OCI-LY7 (cell line): ENCODE data around the gene CEP83. TPM values are rescaled to one million over a fixed set of nuclear protein-coding genes. Genes with fewer than 3 reads are reported as not detected.

Source experiments
- BruUV-seq: library from RNA; stranded (reverse); fragments of 400-500 nt; replicated peaks from 2 replicates; lab custom pipeline; 2021; lab: Mats Ljungman, UMichigan
- CTCF ChIA-PET: fragments of 300-600 bp; sonication (Branson Sonifier 250); formaldehyde crosslinking; loops from one replicate; lab custom pipeline; 2022; ENCODE audit warnings: antibody characterized with exemption; ENCODE audit not compliant: unreplicated experiment; lab: Charles Lee
- POLR2A ChIA-PET: fragments of 300-600 bp; sonication (Branson Sonifier 250); formaldehyde crosslinking; loops from one replicate; lab custom pipeline; 2022; ENCODE audit warnings: antibody characterized with exemption; lab: Charles Lee
- DNase-seq: peaks from one replicate; pipeline ENCODE4 v3.0.0-alpha.2; 2015; ENCODE audit warnings: low spot score
- H2AFZ ChIP-seq: fragments of 200-600 bp; sonication (generic), shearing (Covaris generic); 2 replicates; pipeline ENCODE4 v1.6.1; 2014; ENCODE audit warnings: mild to moderate bottlenecking, antibody characterized with exemption, low read length, moderate library complexity
- H3K27ac ChIP-seq: fragments of 200-600 bp; sonication (generic); 2 replicates; pipeline ENCODE4 v1.5.1; 2014; ENCODE audit warnings: mixed run types, low read depth, mild to moderate bottlenecking, moderate library complexity, low read length, inconsistent platforms; ENCODE audit not compliant: poor library complexity, severe bottlenecking
- H3K36me3 ChIP-seq: fragments of 200-600 bp; sonication (generic); 2 replicates; pipeline ENCODE4 v1.6.1; 2014; ENCODE audit warnings: mild to moderate bottlenecking, antibody characterized with exemption, low read length, moderate library complexity, mixed read lengths; ENCODE audit not compliant: insufficient read depth
- H3K4me1 ChIP-seq: fragments of 200-600 bp; sonication (generic); 2 replicates; pipeline ENCODE4 v1.5.1; 2014; ENCODE audit warnings: mild to moderate bottlenecking, low read length; ENCODE audit not compliant: insufficient read depth, poor library complexity, severe bottlenecking
- H3K4me2 ChIP-seq: fragments of 200-600 bp; sonication (generic); 2 replicates; pipeline ENCODE4 v1.6.1; 2014; ENCODE audit warnings: mild to moderate bottlenecking, low read length
- H3K4me3 ChIP-seq: fragments of 200-600 bp; sonication (generic); 2 replicates; pipeline ENCODE4 v1.5.1; 2014; ENCODE audit warnings: mild to moderate bottlenecking, low read depth, low read length; ENCODE audit not compliant: poor library complexity, severe bottlenecking
- H3K79me2 ChIP-seq: fragments of 200-600 bp; sonication (generic); 2 replicates; pipeline ENCODE4 v1.6.1; 2016; ENCODE audit warnings: low read depth, mild to moderate bottlenecking, low read length, moderate library complexity, mixed read lengths; ENCODE audit not compliant: insufficient read depth
- H3K9me2 ChIP-seq: fragments of 200-600 bp; sonication (generic); 2 replicates; pipeline ENCODE4 v1.6.1; 2016; ENCODE audit warnings: mild to moderate bottlenecking, low read length, mixed read lengths; ENCODE audit not compliant: insufficient read depth
- H3K9me3 ChIP-seq: fragments of 200-600 bp; sonication (generic); 2 replicates; pipeline ENCODE4 v1.6.1; 2014; ENCODE audit warnings: mild to moderate bottlenecking, mixed run types, low read length, mixed read lengths
- H4K20me1 ChIP-seq: fragments of 200-600 bp; sonication (generic); 2 replicates; pipeline ENCODE4 v1.6.1; 2014; ENCODE audit warnings: mild to moderate bottlenecking, antibody characterized with exemption, low read length, moderate library complexity, mixed read lengths; ENCODE audit not compliant: insufficient read depth
- EZH2phosphoT487 ChIP-seq: fragments of 200-600 bp; sonication (generic); IDR thresholded peaks from 2 replicates; pipeline ENCODE4 v1.6.1; 2018; ENCODE audit warnings: low read depth, borderline replicate concordance, mild to moderate bottlenecking, mixed run types, antibody characterized with exemption, low read length, moderate library complexity, mixed read lengths
- intact Hi-C: fragments of 100-400 bp; cut with micrococcal nuclease; formaldehyde crosslinking; loops from one replicate; pipeline ENCODE4 v1.10.0; 2022; ENCODE audit not compliant: unreplicated experiment
- total RNA-seq, 2 experiments: library from RNA; depleted of rRNA in 1 of 2; stranded (reverse); fragments of >200 nt in 1 of 2; shearing (Covaris generic) in 1 of 2; gene quantifications; 2 replicates each; pipeline ENCODE4 v1.2.3, GENCODE V29; 2014 to 2022
- TF ChIP-seq, protein P1 (sequence below): fragments of 200-600 bp; sonication (generic); conservative IDR thresholded peaks from 2 replicates; pipeline ENCODE4 v1.5.1; 2014; ENCODE audit warnings: mild to moderate bottlenecking, antibody characterized with exemption, low read length, moderate library complexity, mixed read lengths

CEP83 gene
- total RNA-seq, 2 experiments from 2014 or later: 29.7 to 35.2 TPM

DNA sequence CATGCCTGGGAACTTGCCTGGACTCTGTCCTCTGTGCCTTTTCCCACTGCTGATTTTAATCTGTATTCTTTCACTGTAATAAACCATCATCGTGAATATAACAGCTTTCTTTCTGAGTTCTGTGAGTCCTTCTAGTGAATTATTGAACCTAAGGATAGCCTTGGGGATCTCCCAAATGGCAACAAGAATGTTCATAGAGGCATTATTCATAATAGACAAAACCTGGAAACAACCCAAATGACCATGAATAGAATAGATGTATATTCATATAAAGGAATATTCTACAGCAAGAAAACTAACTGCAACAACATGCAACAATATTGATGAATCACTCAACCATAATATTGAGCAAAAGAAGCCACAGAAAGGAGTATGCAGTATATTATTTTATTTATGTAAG is 44.7 kb upstream of the CEP83 start:
- TF ChIP-seq EZH2phosphoT487: no peak
- H3K4me2 ChIP-seq: no peak overlapping the region
- H3K36me3 ChIP-seq: no peaks in the 10 kb centered on the region
- no peaks in the 10 kb centered on the region for H3K9me3 ChIP-seq
- no peak overlapping the region for H3K4me3 ChIP-seq
- no peak overlapping the region for H3K27ac ChIP-seq
- H4K20me1 ChIP-seq: no peaks in the 10 kb centered on the region
- no peak for DNase-seq
- no peaks in the 10 kb centered on the region for H3K4me1 ChIP-seq
- H3K79me2 ChIP-seq: no peaks in the 10 kb centered on the region
- POLR2A ChIA-PET: interaction anchor here (0.5 to 0.7 kb wide), 3 partner anchors 165 to 1090 kb away, joined by 3 to 5 read pairs (median 3); no protein-coding TSS in a partner anchor
- intact Hi-C loops: no loop called here
- BruUV-seq: no TSS peak
- no peak overlapping the region for H2AFZ ChIP-seq
- H3K9me2 ChIP-seq: no peaks in the 10 kb centered on the region
- CTCF ChIA-PET: no interaction called here

DNA sequence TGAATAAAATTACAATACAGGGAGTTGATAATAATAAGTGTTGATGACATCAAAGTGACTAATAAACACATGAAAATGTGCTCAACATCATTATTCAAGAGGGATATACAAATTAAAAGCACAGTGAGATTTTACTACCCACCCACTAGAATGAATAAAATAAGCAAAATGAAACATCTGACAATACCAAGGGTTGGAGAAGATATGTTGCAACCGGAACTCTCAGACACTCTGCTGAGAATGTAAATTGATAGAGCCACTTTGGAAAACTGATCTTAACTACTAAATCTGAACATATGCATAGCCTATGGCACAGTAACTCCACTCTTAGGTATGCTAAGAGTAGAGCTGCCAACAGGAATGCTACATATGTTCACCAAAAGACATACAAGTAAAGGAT is 44.0 kb upstream of the CEP83 start:
- Histone ChIP-seq H3K79me2 (no peaks in the 10 kb centered on the region), H2AFZ (no peak overlapping the region), H3K9me2 (no peaks in the 10 kb centered on the region), H3K27ac (no peak overlapping the region), H4K20me1 (no peaks in the 10 kb centered on the region), H3K4me3 (no peak overlapping the region), H3K36me3 (no peaks in the 10 kb centered on the region), H3K9me3 (peaks cover 3% of the 10 kb centered on the region; the same call in 1 of the 2 replicates), H3K4me2 (no peak overlapping the region), H3K4me1 (no peaks in the 10 kb centered on the region)
- TF ChIP-seq, protein P1, sequence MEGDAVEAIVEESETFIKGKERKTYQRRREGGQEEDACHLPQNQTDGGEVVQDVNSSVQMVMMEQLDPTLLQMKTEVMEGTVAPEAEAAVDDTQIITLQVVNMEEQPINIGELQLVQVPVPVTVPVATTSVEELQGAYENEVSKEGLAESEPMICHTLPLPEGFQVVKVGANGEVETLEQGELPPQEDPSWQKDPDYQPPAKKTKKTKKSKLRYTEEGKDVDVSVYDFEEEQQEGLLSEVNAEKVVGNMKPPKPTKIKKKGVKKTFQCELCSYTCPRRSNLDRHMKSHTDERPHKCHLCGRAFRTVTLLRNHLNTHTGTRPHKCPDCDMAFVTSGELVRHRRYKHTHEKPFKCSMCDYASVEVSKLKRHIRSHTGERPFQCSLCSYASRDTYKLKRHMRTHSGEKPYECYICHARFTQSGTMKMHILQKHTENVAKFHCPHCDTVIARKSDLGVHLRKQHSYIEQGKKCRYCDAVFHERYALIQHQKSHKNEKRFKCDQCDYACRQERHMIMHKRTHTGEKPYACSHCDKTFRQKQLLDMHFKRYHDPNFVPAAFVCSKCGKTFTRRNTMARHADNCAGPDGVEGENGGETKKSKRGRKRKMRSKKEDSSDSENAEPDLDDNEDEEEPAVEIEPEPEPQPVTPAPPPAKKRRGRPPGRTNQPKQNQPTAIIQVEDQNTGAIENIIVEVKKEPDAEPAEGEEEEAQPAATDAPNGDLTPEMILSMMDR: no peak
- no peak for TF ChIP-seq EZH2phosphoT487
- POLR2A ChIA-PET: interaction anchor here (0.6 kb wide), 1 partner anchor 165 kb away, joined by 3 read pairs; no protein-coding TSS in a partner anchor
- intact Hi-C loops: no loop called here
- no peak for DNase-seq
- no TSS peak for BruUV-seq
- CTCF ChIA-PET: no interaction called here

DNA sequence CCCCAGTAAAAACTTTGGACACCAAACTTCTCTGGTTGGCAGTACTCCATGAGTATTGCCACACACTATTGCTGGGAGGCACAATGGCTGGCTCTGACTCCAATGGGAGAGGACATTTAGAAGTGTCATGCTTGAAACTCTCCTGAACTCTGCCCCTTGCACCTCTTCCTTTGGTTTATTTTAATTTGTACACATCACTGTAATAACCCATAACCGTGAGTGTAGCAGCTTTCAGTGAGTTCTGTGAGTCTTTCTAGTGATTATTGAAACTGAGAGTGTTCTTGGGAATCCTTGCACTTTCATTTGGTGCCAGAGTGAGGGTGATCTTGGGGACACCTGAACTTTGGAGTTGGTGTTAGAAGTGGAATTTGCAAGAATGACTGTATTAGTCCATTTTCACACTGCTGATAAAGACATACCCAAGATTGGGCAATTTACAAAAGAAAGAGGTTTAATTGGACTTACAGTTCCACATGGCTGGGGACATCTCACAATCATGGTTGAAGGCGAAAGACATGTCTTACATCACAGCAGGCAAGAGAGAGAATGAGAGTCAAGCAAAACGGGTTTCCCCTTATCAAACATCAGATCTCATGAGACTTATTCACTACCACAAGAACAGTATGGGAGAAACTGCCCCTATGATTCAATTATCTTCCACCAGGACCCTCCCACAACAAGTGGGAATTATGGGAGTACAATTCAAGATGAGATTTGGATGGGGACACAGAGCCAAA is 41.3 kb upstream of the CEP83 start:
- no peak overlapping the region for H3K4me2 ChIP-seq
- no peaks in the 10 kb centered on the region for H4K20me1 ChIP-seq
- no peaks in the 10 kb centered on the region for H3K79me2 ChIP-seq
- H2AFZ ChIP-seq: no peak overlapping the region
- TF ChIP-seq, protein P1: no peak
- no peak for TF ChIP-seq EZH2phosphoT487
- H3K9me3 ChIP-seq: peaks cover 14% of the 10 kb centered on the region
- no peaks in the 10 kb centered on the region for H3K4me1 ChIP-seq
- CTCF ChIA-PET: no interaction called here
- BruUV-seq: no TSS peak
- H3K36me3 ChIP-seq: no peaks in the 10 kb centered on the region
- no peak for DNase-seq
- intact Hi-C loops: no loop called here
- H3K27ac ChIP-seq: no peak overlapping the region
- no peak overlapping the region for H3K4me3 ChIP-seq
- no peaks in the 10 kb centered on the region for H3K9me2 ChIP-seq
- POLR2A ChIA-PET: interaction anchor here (0.6 kb wide), 1 partner anchor 145 kb away, joined by 5 read pairs; no protein-coding TSS in a partner anchor
